GM23338 (cell line): Measurements from ENCODE around the gene RAB11B. TPM values are rescaled to one million over a fixed set of nuclear protein-coding genes. Genes with fewer than 3 reads are reported as not detected.

ENCODE experiments used
- ATAC-seq: fragments of 200-7000 bp; cut with Tn5 transposase; 3 replicates; pipeline ENCODE4 v1.9.1; 2020
- DNase-seq: peaks from one replicate; pipeline ENCODE4 v3.0.0-alpha.2; 2015; ENCODE audit warnings: low spot score
- H2AFZ ChIP-seq: fragments of 200-600 bp; sonication (generic); 2 replicates; pipeline ENCODE4 v1.8.0; 2016; ENCODE audit warnings: antibody characterized with exemption, mild to moderate bottlenecking, moderate library complexity
- H3F3A ChIP-seq: fragments of 200-600 bp; sonication (generic); replicated peaks from 2 replicates; pipeline ENCODE4 v1.8.0; 2017; ENCODE audit warnings: antibody characterized with exemption, mixed run types, low read depth
- H3K27ac ChIP-seq: fragments of 200-600 bp; sonication (generic); 2 replicates; pipeline ENCODE4 v1.6.1; 2016; ENCODE audit warnings: low read depth
- H3K27me3 ChIP-seq: fragments of 200-600 bp; sonication (generic); 2 replicates; pipeline ENCODE4 v1.8.0; 2016; ENCODE audit warnings: mild to moderate bottlenecking, mixed run types, moderate library complexity; ENCODE audit not compliant: insufficient read depth
- H3K36me3 ChIP-seq: fragments of 200-600 bp; sonication (generic); 2 replicates; pipeline ENCODE4 v1.8.0; 2016; ENCODE audit warnings: mild to moderate bottlenecking; ENCODE audit not compliant: insufficient read depth
- H3K4me1 ChIP-seq: fragments of 200-600 bp; sonication (generic); 2 replicates; pipeline ENCODE4 v1.8.0; 2016; ENCODE audit warnings: mild to moderate bottlenecking, moderate library complexity; ENCODE audit not compliant: insufficient read depth
- H3K4me2 ChIP-seq: fragments of 200-600 bp; sonication (generic); 2 replicates; pipeline ENCODE4 v1.7.1; 2017; ENCODE audit warnings: mixed run types
- H3K4me3 ChIP-seq: fragments of 200-600 bp; sonication (generic); 2 replicates; pipeline ENCODE4 v1.6.1; 2016; ENCODE audit warnings: mixed run types
- H3K79me2 ChIP-seq: fragments of 200-600 bp; sonication (generic); replicated peaks from 2 replicates; pipeline ENCODE4 v1.8.0; 2017; ENCODE audit warnings: mild to moderate bottlenecking; ENCODE audit not compliant: insufficient read depth
- H3K9me2 ChIP-seq: fragments of 200-600 bp; sonication (generic); 2 replicates; pipeline ENCODE4 v1.8.0; 2017; ENCODE audit not compliant: insufficient read depth
- H4K20me1 ChIP-seq: fragments of 200-600 bp; sonication (generic); replicated peaks from 2 replicates; pipeline ENCODE4 v1.8.0; 2017; ENCODE audit warnings: mild to moderate bottlenecking; ENCODE audit not compliant: insufficient read depth
- H3K27ac Mint-ChIP-seq: 2 replicates; pipeline ENCODE4 v1.8.0; 2020; ENCODE audit warnings: inconsistent platforms, mild to moderate bottlenecking, moderate library complexity, mixed read lengths
- H3K27me3 Mint-ChIP-seq: 3 replicates; pipeline ENCODE4 v1.8.0; 2022; ENCODE audit warnings: low read depth, mild to moderate bottlenecking, moderate library complexity, mixed read lengths, inconsistent platforms; ENCODE audit not compliant: insufficient read depth, poor library complexity
- H3K36me3 Mint-ChIP-seq: 3 replicates; pipeline ENCODE4 v1.8.0; 2021; ENCODE audit warnings: low read depth, mild to moderate bottlenecking, inconsistent platforms, moderate library complexity, mixed read lengths
- H3K4me1 Mint-ChIP-seq: 3 replicates; pipeline ENCODE4 v1.8.0; 2020; ENCODE audit warnings: mild to moderate bottlenecking, inconsistent platforms, mixed read lengths
- H3K4me3 Mint-ChIP-seq: 3 replicates; pipeline ENCODE4 v1.8.0; 2021; ENCODE audit warnings: moderate library complexity, mild to moderate bottlenecking, inconsistent platforms, mixed read lengths
- H3K9me3 Mint-ChIP-seq: 3 replicates; pipeline ENCODE4 v1.8.0; 2020; ENCODE audit warnings: moderate library complexity, mild to moderate bottlenecking, inconsistent platforms, mixed read lengths
- CREB1 ChIP-seq: fragments of 250-450 bp; sonication (Bioruptor Pico); IDR thresholded peaks from 2 replicates; pipeline ENCODE4 v1.5.0; 2020; ENCODE audit warnings: low read depth, mild to moderate bottlenecking, moderate library complexity
- EZH2 ChIP-seq: fragments of 200-600 bp; sonication (generic); IDR thresholded peaks from one replicate; pipeline ENCODE4 v1.8.0; 2017; ENCODE audit warnings: antibody characterized with exemption, mild to moderate bottlenecking, low read depth; ENCODE audit not compliant: unreplicated experiment
- EZH2phosphoT487 ChIP-seq: fragments of 200-600 bp; sonication (generic); IDR thresholded peaks from one replicate; pipeline ENCODE4 v1.8.1; 2018; ENCODE audit warnings: antibody characterized with exemption; ENCODE audit not compliant: unreplicated experiment
- STAT1 ChIP-seq: IDR thresholded peaks from one replicate; pipeline ENCODE4 v1.6.1; 2016; ENCODE audit warnings: antibody characterized with exemption; ENCODE audit not compliant: unreplicated experiment
- ZNF331 ChIP-seq: fragments of 250-450 bp; sonication (Bioruptor Pico); IDR thresholded peaks from 2 replicates; pipeline ENCODE4 v1.5.0; 2020; ENCODE audit warnings: low read depth, mild to moderate bottlenecking, moderate library complexity
- ZNF462 ChIP-seq: fragments of 250-450 bp; sonication (Bioruptor Pico); IDR thresholded peaks from 2 replicates; pipeline ENCODE4 v1.5.0; 2020; ENCODE audit warnings: mild to moderate bottlenecking, moderate library complexity
- polyA plus RNA-seq: library from polyadenylated mRNA; unstranded; fragments of >200 nt; fragmentation: Nextera tagmentation; extraction: Ambion mirVana; gene quantifications from 2 replicates; pipeline ENCODE4 v1.2.1, GENCODE V29; 2016
- total RNA-seq: library from RNA; depleted of rRNA; stranded (reverse); fragments of >200 nt; shearing (Covaris generic); gene quantifications from 2 replicates; pipeline ENCODE4 v1.2.3, GENCODE V29; 2014

RAB11B gene
- total and polyA plus RNA-seq, 2 experiments from 2014 or later = 66.0 to 79.6 TPM

GRCh38 chr19:8397746-8398310 lies 7.7 kb downstream of the RAB11B start (continued):
- no peak for TF ChIP-seq ZNF462 (CRISPR knock-in tag)

DNA sequence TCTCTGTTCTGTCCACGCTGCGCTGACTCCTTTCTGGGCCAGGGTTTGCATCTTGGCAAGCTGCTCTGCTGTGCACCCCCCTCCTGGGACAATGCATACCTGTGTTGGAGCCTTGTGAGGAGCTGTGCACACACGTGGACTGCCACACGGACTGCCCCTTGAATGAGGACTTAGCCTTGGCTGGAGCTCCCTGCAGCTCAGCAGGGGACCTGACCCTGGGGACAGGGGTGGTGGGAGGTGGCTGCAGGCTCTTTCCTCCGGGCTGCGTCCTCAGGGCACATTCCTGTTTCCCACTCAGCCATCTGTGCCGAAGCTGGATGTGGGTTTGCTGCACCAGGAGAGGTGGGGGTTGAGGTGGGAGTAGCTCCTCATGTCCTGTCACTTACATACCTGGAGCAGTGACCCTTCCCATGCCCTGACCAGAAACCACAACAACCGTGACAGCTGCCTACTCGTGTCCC lies 8.2 kb downstream of the RAB11B start:
- no peak overlapping the region for H3K4me3 Mint-ChIP-seq
- no peak for TF ChIP-seq STAT1
- TF ChIP-seq ZNF331 (CRISPR knock-in tag) = no peak
- TF ChIP-seq EZH2phosphoT487 = no peak
- TF ChIP-seq CREB1 (CRISPR knock-in tag) = no peak
- TF ChIP-seq EZH2 = no peak
- H3K9me3 Mint-ChIP-seq = no peaks in the 10 kb centered on the region
- H3K4me2 ChIP-seq = no peak overlapping the region
- peaks cover 53% of the 10 kb centered on the region for H3K79me2 ChIP-seq
- peaks cover 7% of the 10 kb centered on the region; the same call in 2 of the 3 replicates for H3K4me1 Mint-ChIP-seq
- H3K4me3 ChIP-seq = no peak overlapping the region
- no peaks in the 10 kb centered on the region for H3K36me3 ChIP-seq
- DNase-seq (no peak), ATAC-seq (no peak)
- no peaks in the 10 kb centered on the region for H3K27me3 ChIP-seq
- no peak overlapping the region for H2AFZ ChIP-seq
- no peak overlapping the region for H3K27ac ChIP-seq
- peaks cover 4% of the 10 kb centered on the region; the same call in 1 of the 2 replicates for H3K4me1 ChIP-seq
- H3K9me2 ChIP-seq = no peaks in the 10 kb centered on the region
- H3K27ac Mint-ChIP-seq = no peak overlapping the region
- peaks cover 22% of the 10 kb centered on the region for H3K36me3 Mint-ChIP-seq
- H3F3A ChIP-seq = 0 out of 2 replicates have a peak, but pooled peaks cover 3% of the 10 kb centered on the region
- H3K27me3 Mint-ChIP-seq = peaks cover 8% of the 10 kb centered on the region
- H4K20me1 ChIP-seq = peaks cover 9% of the 10 kb centered on the region; the same call in 1 of the 2 replicates
